Measurements from ENCODE around the gene OXNAD1.

Gene OXNAD1

DNA sequence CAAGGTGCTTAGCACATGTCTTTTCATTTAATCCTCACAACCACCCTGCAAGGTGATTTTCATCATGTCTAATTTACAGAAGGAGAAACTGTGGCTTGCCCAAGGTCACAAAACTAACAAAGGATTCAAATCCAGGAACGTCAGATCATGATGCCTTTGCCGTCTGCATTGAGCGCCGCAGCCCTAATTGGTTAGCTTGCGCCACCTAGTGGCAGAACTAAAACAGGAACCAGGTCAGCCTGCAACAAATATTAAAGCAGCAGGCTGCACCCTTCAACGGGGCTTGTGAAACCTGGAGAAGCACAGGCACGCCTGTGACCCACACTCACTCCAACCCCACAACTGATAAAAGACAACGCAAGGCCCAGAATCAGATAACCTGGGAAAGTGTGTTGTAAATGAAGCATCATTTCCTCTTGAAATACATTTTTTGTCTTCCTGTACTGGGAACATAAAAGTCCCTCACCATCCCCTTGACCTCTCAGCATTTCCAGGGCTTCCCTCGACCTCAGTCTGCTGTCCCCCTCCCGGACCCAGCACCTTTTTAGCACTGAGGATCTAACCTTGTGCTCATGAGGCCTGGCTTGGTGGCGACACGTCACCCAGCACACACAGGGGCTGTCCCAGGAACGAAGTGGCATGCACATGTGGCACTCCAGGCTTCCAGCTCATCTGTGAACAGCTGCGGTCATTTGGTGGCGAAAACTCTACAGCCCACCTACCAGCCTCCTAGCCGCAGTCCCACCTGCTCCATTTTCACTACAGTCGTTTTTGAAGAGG lies 17.5 kb upstream of the OXNAD1 start:
- H3K27ac ChIP-seq (ENCODE audit: low read length), result no peak overlapping the region
- no peak overlapping the region for H3K4me3 ChIP-seq (ENCODE audit: low read length)
- no peaks in the 10 kb centered on the region for H3K9me3 ChIP-seq (ENCODE audit: control insufficient read depth, insufficient read depth, low read length)
- no peaks in the 10 kb centered on the region for H3K36me3 ChIP-seq (ENCODE audit: control insufficient read depth, insufficient read depth, low read length)
- no CpG with 5 or more reads among the region's 17 CpGs for WGBS (ENCODE audit: insufficient coverage, insufficient read length)
- no peaks in the 10 kb centered on the region for H3K27me3 ChIP-seq (ENCODE audit: control insufficient read depth, insufficient read depth, low read length)
- peak; percentile 80 for DNase-seq (ENCODE audit: low read depth, low spot score)
- H3K4me1 ChIP-seq (ENCODE audit: control insufficient read depth, insufficient read depth, low read length), result no peaks in the 10 kb centered on the region

- DNase-seq (ENCODE audit: low read depth, low spot score), result no peak
- Histone ChIP-seq H3K9me3 (ENCODE audit: control insufficient read depth, insufficient read depth, low read length) (no peaks in the 10 kb centered on the region), H3K4me1 (ENCODE audit: control insufficient read depth, insufficient read depth, low read length) (no peaks in the 10 kb centered on the region), H3K27ac (ENCODE audit: low read length) (no peak overlapping the region), H3K27me3 (ENCODE audit: control insufficient read depth, insufficient read depth, low read length) (no peaks in the 10 kb centered on the region), H3K36me3 (ENCODE audit: control insufficient read depth, insufficient read depth, low read length) (0 out of 2 replicates have a peak, but pooled peaks cover 2% of the 10 kb centered on the region), H3K4me3 (ENCODE audit: low read length) (no peak overlapping the region)
- WGBS (ENCODE audit: insufficient coverage, insufficient read length), result no CpG with 5 or more reads among the region's 5 CpGs
These were observed 16.5 kb upstream of the OXNAD1 start for GRCh38 chr3:16248556-16248955.

- Histone ChIP-seq H3K27ac (ENCODE audit: low read length) (no peak overlapping the region), H3K4me3 (ENCODE audit: low read length) (no peak overlapping the region), H3K27me3 (ENCODE audit: control insufficient read depth, insufficient read depth, low read length) (no peaks in the 10 kb centered on the region), H3K9me3 (ENCODE audit: control insufficient read depth, insufficient read depth, low read length) (no peaks in the 10 kb centered on the region), H3K4me1 (ENCODE audit: control insufficient read depth, insufficient read depth, low read length) (no peaks in the 10 kb centered on the region), H3K36me3 (ENCODE audit: control insufficient read depth, insufficient read depth, low read length) (0 out of 2 replicates have a peak, but pooled peaks cover 2% of the 10 kb centered on the region)
- no CpG with 5 or more reads among the region's 3 CpGs for WGBS (ENCODE audit: insufficient coverage, insufficient read length)
- DNase-seq (ENCODE audit: low read depth, low spot score), result peak; percentile 39
These were observed 15.7 kb upstream of the OXNAD1 start for GRCh38 chr3:16249336-16249735.

GRCh38 chr3:16249886-16250285 lies 15.1 kb upstream of the OXNAD1 start:
- Histone ChIP-seq H3K27me3 (ENCODE audit: control insufficient read depth, insufficient read depth, low read length) (no peaks in the 10 kb centered on the region), H3K4me1 (ENCODE audit: control insufficient read depth, insufficient read depth, low read length) (no peaks in the 10 kb centered on the region), H3K4me3 (ENCODE audit: low read length) (no peak overlapping the region), H3K27ac (ENCODE audit: low read length) (no peak overlapping the region), H3K9me3 (ENCODE audit: control insufficient read depth, insufficient read depth, low read length) (no peaks in the 10 kb centered on the region), H3K36me3 (ENCODE audit: control insufficient read depth, insufficient read depth, low read length) (0 out of 2 replicates have a peak, but pooled peaks cover 2% of the 10 kb centered on the region)
- no peak for DNase-seq (ENCODE audit: low read depth, low spot score)
- no CpG with 5 or more reads among the region's 3 CpGs for WGBS (ENCODE audit: insufficient coverage, insufficient read length)

GRCh38 chr3:16251316-16252085 lies 13.5 kb upstream of the OXNAD1 start:
- WGBS (ENCODE audit: insufficient coverage, insufficient read length), result no CpG with 5 or more reads among the region's 9 CpGs
- no peak overlapping the region for H3K27ac ChIP-seq (ENCODE audit: low read length)

DNA sequence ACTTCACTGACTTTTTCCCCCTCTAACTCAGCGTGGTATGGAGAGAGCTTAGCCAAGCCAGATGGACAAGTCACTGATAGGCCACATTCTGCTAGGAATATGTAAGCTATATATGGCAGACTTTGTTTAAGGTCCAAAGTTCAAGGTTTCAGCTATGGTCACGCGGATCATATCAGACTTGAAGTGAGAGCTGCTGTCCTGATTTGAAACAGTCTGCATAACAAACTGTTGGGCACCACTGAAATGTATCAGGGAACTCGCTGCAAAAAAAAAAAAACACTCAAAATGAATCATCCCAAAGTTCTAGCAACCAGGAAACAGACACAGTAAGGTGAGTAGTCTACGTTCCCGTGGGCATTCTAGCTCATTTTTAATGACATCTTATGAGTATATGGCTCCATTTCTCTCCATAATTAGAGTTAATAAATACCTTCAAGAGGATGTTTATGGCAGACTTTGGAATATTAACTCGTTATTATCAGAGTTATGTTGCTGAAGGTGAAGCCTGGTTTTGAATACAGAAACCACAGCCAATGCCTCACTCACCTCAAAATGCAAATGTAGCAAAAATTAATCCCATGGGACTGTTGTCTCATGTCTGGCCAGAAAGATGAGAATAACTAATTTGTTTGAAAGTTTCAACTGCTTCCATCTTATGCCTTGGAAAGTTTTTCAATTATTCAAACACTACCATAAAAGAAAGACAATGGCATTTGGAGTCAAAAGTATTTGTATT lies 12.6 kb upstream of the OXNAD1 start:
- H3K27ac ChIP-seq (ENCODE audit: low read length), result no peak overlapping the region
- no peak overlapping the region for H3K4me3 ChIP-seq (ENCODE audit: low read length)
- H3K27me3 ChIP-seq (ENCODE audit: control insufficient read depth, insufficient read depth, low read length), result no peaks in the 10 kb centered on the region
- H3K4me1 ChIP-seq (ENCODE audit: control insufficient read depth, insufficient read depth, low read length), result no peaks in the 10 kb centered on the region
- 0 out of 2 replicates have a peak, but pooled peaks cover 2% of the 10 kb centered on the region for H3K36me3 ChIP-seq (ENCODE audit: control insufficient read depth, insufficient read depth, low read length)
- no peak for DNase-seq (ENCODE audit: low read depth, low spot score)
- WGBS (ENCODE audit: insufficient coverage, insufficient read length), result no CpG with 5 or more reads among the region's 7 CpGs
- H3K9me3 ChIP-seq (ENCODE audit: control insufficient read depth, insufficient read depth, low read length), result no peaks in the 10 kb centered on the region

More at GRCh38 chr3:16251316-16252085, 13.5 kb upstream of the OXNAD1 start:
- Histone ChIP-seq H3K4me3 (ENCODE audit: low read length) (no peak overlapping the region), H3K36me3 (ENCODE audit: control insufficient read depth, insufficient read depth, low read length) (0 out of 2 replicates have a peak, but pooled peaks cover 2% of the 10 kb centered on the region), H3K4me1 (ENCODE audit: control insufficient read depth, insufficient read depth, low read length) (no peaks in the 10 kb centered on the region), H3K27me3 (ENCODE audit: control insufficient read depth, insufficient read depth, low read length) (no peaks in the 10 kb centered on the region), H3K9me3 (ENCODE audit: control insufficient read depth, insufficient read depth, low read length) (no peaks in the 10 kb centered on the region)
- no peak for DNase-seq (ENCODE audit: low read depth, low spot score)

DNA sequence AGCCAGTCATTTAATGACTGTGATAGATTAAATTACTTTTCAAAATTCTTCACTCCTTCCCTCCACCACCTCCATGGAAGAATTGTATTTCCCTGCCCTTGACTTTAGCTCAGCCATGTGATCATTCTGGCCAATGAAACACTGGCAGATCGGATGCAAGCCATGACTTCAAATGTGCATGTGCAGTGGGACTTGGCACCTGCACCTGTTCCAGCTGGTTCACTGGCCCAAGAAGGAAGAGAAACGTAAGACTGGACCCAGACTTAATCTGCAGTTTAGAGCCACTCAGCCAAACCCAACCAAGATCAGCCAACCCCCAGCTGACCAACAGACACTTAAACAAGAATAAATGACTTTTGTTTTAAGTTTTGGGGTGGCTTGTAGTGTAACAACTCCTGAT lies 12.0 kb upstream of the OXNAD1 start:
- Histone ChIP-seq H3K27me3 (ENCODE audit: control insufficient read depth, insufficient read depth, low read length) (no peaks in the 10 kb centered on the region), H3K9me3 (ENCODE audit: control insufficient read depth, insufficient read depth, low read length) (no peaks in the 10 kb centered on the region), H3K4me3 (ENCODE audit: low read length) (no peak overlapping the region), H3K36me3 (ENCODE audit: control insufficient read depth, insufficient read depth, low read length) (0 out of 2 replicates have a peak, but pooled peaks cover 2% of the 10 kb centered on the region), H3K4me1 (ENCODE audit: control insufficient read depth, insufficient read depth, low read length) (no peaks in the 10 kb centered on the region), H3K27ac (ENCODE audit: low read length) (no peak overlapping the region)
- DNase-seq (ENCODE audit: low read depth, low spot score), result no peak
- WGBS (ENCODE audit: insufficient coverage, insufficient read length), result no CpG with 5 or more reads among the region's 2 CpGs

DNA sequence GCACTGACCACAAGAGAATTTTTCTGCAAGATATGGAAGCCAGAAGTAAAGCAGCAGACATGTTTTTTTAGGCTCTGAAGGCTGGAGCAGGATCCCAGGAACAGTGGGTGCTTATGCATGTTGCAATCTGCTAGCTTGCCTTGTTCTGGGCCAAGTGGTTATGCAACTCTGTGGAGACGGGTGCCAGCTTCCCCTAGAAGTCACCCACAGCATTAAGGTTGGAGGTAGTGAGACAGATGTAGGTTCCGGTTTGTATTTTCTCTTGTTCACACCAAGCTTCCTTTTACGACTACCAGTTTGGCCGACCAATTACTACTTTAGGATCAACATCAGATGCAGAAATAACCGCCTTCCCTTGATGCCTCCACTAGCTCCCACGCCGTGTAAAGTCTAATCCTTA lies 11.4 kb upstream of the OXNAD1 start:
- H3K27me3 ChIP-seq (ENCODE audit: control insufficient read depth, insufficient read depth, low read length), result no peaks in the 10 kb centered on the region
- H3K4me1 ChIP-seq (ENCODE audit: control insufficient read depth, insufficient read depth, low read length), result no peaks in the 10 kb centered on the region
- H3K9me3 ChIP-seq (ENCODE audit: control insufficient read depth, insufficient read depth, low read length), result no peaks in the 10 kb centered on the region
- DNase-seq (ENCODE audit: low read depth, low spot score), result no peak
- no peak overlapping the region for H3K4me3 ChIP-seq (ENCODE audit: low read length)
- no peak overlapping the region for H3K27ac ChIP-seq (ENCODE audit: low read length)
- WGBS (ENCODE audit: insufficient coverage, insufficient read length), result no CpG with 5 or more reads among the region's 7 CpGs
- 0 out of 2 replicates have a peak, but pooled peaks cover 2% of the 10 kb centered on the region for H3K36me3 ChIP-seq (ENCODE audit: control insufficient read depth, insufficient read depth, low read length)

DNA sequence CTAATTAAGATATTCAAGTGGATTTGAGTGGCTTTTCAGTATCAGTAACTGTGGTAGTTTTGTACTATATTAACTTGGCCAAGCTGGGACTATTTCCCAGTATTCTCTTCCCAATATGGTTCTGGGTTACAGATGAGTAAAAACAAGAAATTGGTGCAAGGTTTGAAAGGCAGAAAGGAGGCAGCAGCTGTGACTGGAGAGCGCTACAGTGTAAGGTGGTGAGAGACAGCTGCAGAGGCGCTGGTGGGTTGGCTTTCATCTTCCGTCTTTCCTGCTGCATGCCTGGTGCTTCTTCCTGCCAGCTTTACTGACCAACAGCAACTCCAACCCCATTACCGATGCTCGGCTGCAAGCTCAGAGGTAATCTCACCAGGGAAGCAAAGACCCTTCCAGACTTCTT lies 10.1 kb upstream of the OXNAD1 start:
- Histone ChIP-seq H3K36me3 (ENCODE audit: control insufficient read depth, insufficient read depth, low read length) (peaks cover 6% of the 10 kb centered on the region; the same call in 1 of the 2 replicates), H3K4me3 (ENCODE audit: low read length) (no peak overlapping the region), H3K27me3 (ENCODE audit: control insufficient read depth, insufficient read depth, low read length) (no peaks in the 10 kb centered on the region), H3K27ac (ENCODE audit: low read length) (no peak overlapping the region), H3K4me1 (ENCODE audit: control insufficient read depth, insufficient read depth, low read length) (no peaks in the 10 kb centered on the region), H3K9me3 (ENCODE audit: control insufficient read depth, insufficient read depth, low read length) (no peaks in the 10 kb centered on the region)
- no peak for DNase-seq (ENCODE audit: low read depth, low spot score)
- WGBS (ENCODE audit: insufficient coverage, insufficient read length), result no CpG with 5 or more reads among the region's 5 CpGs

DNA sequence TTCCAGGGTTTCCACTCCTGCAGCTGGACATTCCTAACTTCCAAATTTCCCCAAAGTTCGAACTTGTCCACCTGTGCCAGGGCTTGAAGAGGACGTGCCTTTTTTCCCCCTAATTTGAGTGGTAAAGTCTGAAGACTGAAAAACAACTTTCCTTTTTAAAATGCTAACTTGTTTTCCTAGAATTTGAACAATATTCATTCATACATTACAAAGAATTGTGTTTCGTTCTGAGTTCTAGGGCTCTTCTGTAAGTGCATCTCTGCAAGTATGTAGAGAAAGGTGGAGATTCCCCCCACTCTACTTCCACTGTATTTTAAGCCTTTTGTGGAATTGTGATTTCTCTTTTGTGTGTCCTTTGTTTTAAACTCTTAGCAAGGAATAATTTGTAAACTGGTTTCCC lies 9.7 kb upstream of the OXNAD1 start:
- peaks cover 6% of the 10 kb centered on the region; the same call in 1 of the 2 replicates for H3K36me3 ChIP-seq (ENCODE audit: control insufficient read depth, insufficient read depth, low read length)
- no peaks in the 10 kb centered on the region for H3K4me1 ChIP-seq (ENCODE audit: control insufficient read depth, insufficient read depth, low read length)
- DNase-seq (ENCODE audit: low read depth, low spot score), result no peak
- H3K27ac ChIP-seq (ENCODE audit: low read length), result no peak overlapping the region
- H3K27me3 ChIP-seq (ENCODE audit: control insufficient read depth, insufficient read depth, low read length), result no peaks in the 10 kb centered on the region
- H3K4me3 ChIP-seq (ENCODE audit: low read length), result no peak overlapping the region
- H3K9me3 ChIP-seq (ENCODE audit: control insufficient read depth, insufficient read depth, low read length), result no peaks in the 10 kb centered on the region
- no CpG with 5 or more reads among the region's 3 CpGs for WGBS (ENCODE audit: insufficient coverage, insufficient read length)
